Esophagus muscularis mucosa (tissue), 4 donors: ENCODE measurements around the gene BRF1. TPM values are rescaled to one million over a fixed set of nuclear protein-coding genes. Genes with fewer than 3 reads are reported as not detected.
A peak's percentile ranks its signal among the peaks of the same experiment; 100 is the strongest.

Source experiments
- DNase-seq: peaks from one replicate; pipeline ENCODE4 v3.0.0-alpha.2; 2017; ENCODE audit errors: extremely low spot score
- H3K27ac ChIP-seq, 4 donors: fragments of 200-600 bp; sonication (generic); replicated peaks in 1 of 4; 1 replicate in 3 of 4; 2 replicates in 1 of 4; pipeline ENCODE4 v1.5.1; 2016 to 2019; ENCODE audit warnings: mild to moderate bottlenecking in 1 of 4
- H3K27me3 ChIP-seq, 4 donors: fragments of 200-600 bp; sonication (generic); one replicate each; pipeline versions ENCODE4 v1.5.1 to v1.6.0; 2016 to 2019
- H3K36me3 ChIP-seq, 4 donors: fragments of 200-600 bp; sonication (generic); one replicate each; pipeline ENCODE4 v1.5.1; 2016 to 2019
- H3K4me1 ChIP-seq, 4 donors: fragments of 200-600 bp; sonication (generic); one replicate each; pipeline ENCODE4 v1.5.1; 2016 to 2019
- H3K4me3 ChIP-seq, 4 donors: fragments of 200-600 bp; sonication (generic); 1 replicate in 2 of 4; 2 replicates in 2 of 4; pipeline ENCODE4 v1.5.1; 2016 to 2019; ENCODE audit warnings: mild to moderate bottlenecking in 4 of 4, moderate library complexity in 1 of 4
- H3K9me3 ChIP-seq, 4 donors: fragments of 200-600 bp; sonication (generic); 1 replicate in 3 of 4; 2 replicates in 1 of 4; pipeline ENCODE4 v1.5.1; 2016 to 2019
- CTCF ChIP-seq, 3 experiments: fragments of 200-600 bp in 2 of 3; fragments of 450-650 bp in 1 of 3; sonication (generic) in 2 of 3; IDR thresholded peaks; one replicate each; pipeline ENCODE4 v1.5.1; 2017 to 2019; ENCODE audit warnings: antibody characterized with exemption in 3 of 3, mild to moderate bottlenecking in 2 of 3, moderate library complexity in 1 of 3
- EP300 ChIP-seq: sonication (generic); formaldehyde crosslinking; IDR thresholded peaks from one replicate; pipeline ENCODE4 v1.6.1; 2017; ENCODE audit warnings: antibody characterized with exemption
- POLR2A ChIP-seq: fragments of 450-650 bp; IDR thresholded peaks from one replicate; pipeline ENCODE4 v1.6.1; 2017; ENCODE audit warnings: antibody characterized with exemption, moderate library complexity, mild to moderate bottlenecking, low read depth
- POLR2AphosphoS5 ChIP-seq, 2 donors: sonication (generic); formaldehyde crosslinking; IDR thresholded peaks; one replicate each; pipeline ENCODE4 v1.6.1; 2017; ENCODE audit warnings: antibody characterized with exemption in 2 of 2
- WGBS: methylation state at CpG from one replicate; pipeline ENCODE4 v1.1.5; 2018; 5-methylcytosine and 5-hydroxymethylcytosine counted together
- intact Hi-C: fragments of 100-400 bp; cut with DNase I; formaldehyde crosslinking; loops from one replicate; pipeline ENCODE4 v1.15.1; 2023
- total RNA-seq, 4 donors: library from RNA; depleted of rRNA; stranded (reverse); fragments of >200 nt; gene quantifications; one replicate each; pipeline versions ENCODE4 v1.1.0 to v1.2.1, GENCODE V29; 2016

Gene BRF1
- total RNA-seq, 4 donors from 2014 or later = 23.0 to 47.3 (median 41.4) TPM

- Histone ChIP-seq H3K9me3 (no peaks in the 10 kb centered on the region), H3K4me3 (peak overlapping the region; percentile 76 to 98 (median 87)), H3K27me3 (no peaks in the 10 kb centered on the region), H3K4me1 (peaks cover 36 to 54% (median 46%) of the 10 kb centered on the region in 4 donors), H3K27ac (peak overlapping the region; percentile 71 to 88 (median 84)), H3K36me3 (no peaks in the 10 kb centered on the region)
- intact Hi-C loops = loop anchor here (10.0 kb wide), 1 partner anchor 71 kb away; the partner anchor contains the start of gene BTBD6
- 53% methylated on average over 7 of the region's 15 CpGs for WGBS
- no peak for DNase-seq
- TF ChIP-seq POLR2A = no peak
- no peak for TF ChIP-seq CTCF (IDR thresholded peaks at IDR 0.05)
- TF ChIP-seq POLR2AphosphoS5 (IDR thresholded peaks at IDR 0.05) = no peak
- TF ChIP-seq EP300 = no peak
Measured at GRCh38 chr14:105315941-105316576, 15.3 kb upstream of the BRF1 start.

- Histone ChIP-seq H3K4me1 (peaks cover 36 to 54% (median 46%) of the 10 kb centered on the region in 4 donors), H3K9me3 (no peaks in the 10 kb centered on the region), H3K27ac (peak overlapping the region; percentile 71 to 88 (median 84)), H3K36me3 (no peaks in the 10 kb centered on the region), H3K27me3 (no peaks in the 10 kb centered on the region), H3K4me3 (peak overlapping the region; percentile 76 to 98 (median 87))
- intact Hi-C loops = loop anchor here (10.0 kb wide), 1 partner anchor 70 kb away; the partner anchor contains the start of gene BTBD6
- no peak for DNase-seq
- 14% methylated on average over 1 of the region's 54 CpGs for WGBS
- TF ChIP-seq POLR2AphosphoS5 (IDR thresholded peaks at IDR 0.05) (no peak), EP300 (no peak), POLR2A (no peak), CTCF (IDR thresholded peaks at IDR 0.05) (no peak)
Measured at GRCh38 chr14:105315211-105315721, 14.5 kb upstream of the BRF1 start.

GRCh38 chr14:105314287-105315200, 13.7 kb upstream of the BRF1 start, which contains the start of gene PACS2:
TSS of gene PACS2 (plus strand) at chr14:105314748. CDS start at chr14:105314919, 171 bp downstream.
- Histone ChIP-seq H3K4me1 (peaks cover 36 to 54% (median 46%) of the 10 kb centered on the region in 4 donors), H3K4me3 (peak within 1 kb of the TSS; percentile 76 to 98 (median 92)), H3K9me3 (no peaks in the 10 kb centered on the region), H3K27ac (peak within 1 kb of the TSS; percentile 90 to 99 (median 98)), H3K27me3 (no peaks in the 10 kb centered on the region), H3K36me3 (no peaks in the 10 kb centered on the region)
- peak; percentile 34 to 71 for TF ChIP-seq POLR2AphosphoS5 (IDR thresholded peaks at IDR 0.05)
- TF ChIP-seq CTCF (IDR thresholded peaks at IDR 0.05) = no peak
- 0% methylated on average over 33 of the region's 163 CpGs for WGBS
- intact Hi-C loops = loop anchor here (10.0 kb wide), 1 partner anchor 70 kb away; the partner anchor contains the start of gene BTBD6
- no peak for DNase-seq

- intact Hi-C loops = loop anchor here (10.0 kb wide), 1 partner anchor 69 kb away; the partner anchor contains the start of gene BTBD6
- 29% methylated on average over 28 of the region's 48 CpGs for WGBS
- TF ChIP-seq CTCF (IDR thresholded peaks at IDR 0.05) (no peak), POLR2AphosphoS5 (IDR thresholded peaks at IDR 0.05) (no peak), EP300 (no peak), POLR2A (no peak)
Measured at GRCh38 chr14:105313381-105314286, 12.8 kb upstream of the BRF1 start.

More at GRCh38 chr14:105313381-105314286, 12.8 kb upstream of the BRF1 start:
- Histone ChIP-seq H3K27me3 (no peaks in the 10 kb centered on the region), H3K36me3 (no peaks in the 10 kb centered on the region), H3K27ac (peak overlapping the region; percentile 90 to 99 (median 98)), H3K4me3 (peak overlapping the region; percentile 66 to 93 (median 88)), H3K4me1 (peaks cover 36 to 54% (median 46%) of the 10 kb centered on the region in 4 donors), H3K9me3 (no peaks in the 10 kb centered on the region)
- no peak for DNase-seq
